ENCODE data around the gene ABCB10. TPM values are rescaled to one million over a fixed set of nuclear protein-coding genes. Genes with fewer than 3 reads are reported as not detected.
"Not testable (repeated sequence)": the region's sequence is repeated elsewhere in the genome, so short reads cannot be mapped to it uniquely, and the experiment has no call there.

Gene ABCB10
- total RNA-seq, 1 donor from 2014 or later = 9.3 TPM

- no peaks in the 10 kb centered on the region for H3K9me3 ChIP-seq (replicated peaks)
- H3K36me3 ChIP-seq = no peaks in the 10 kb centered on the region
- TF ChIP-seq CTCF (IDR thresholded peaks at IDR 0.05; ENCODE audit: borderline replicate concordance) = no peak
- no peaks in the 10 kb centered on the region for H3K27me3 ChIP-seq (ENCODE audit: low read depth)
- intact Hi-C loops (cut with micrococcal nuclease) = loop anchor here (10.0 kb wide), 1 partner anchor 58 kb away; the partner anchor contains the start of genes TAF5L and URB2
- no peak overlapping the region for H3K27ac ChIP-seq (replicated peaks)
- H3K4me3 ChIP-seq = no peak overlapping the region
- DNase-seq = no peak
- H3K4me1 ChIP-seq = peaks cover 18% of the 10 kb centered on the region
Measured at GRCh38 chr1:229567109-229567868, 8.8 kb upstream of the ABCB10 start.

- intact Hi-C loops (cut with micrococcal nuclease) = loop anchor here (10.0 kb wide), 1 partner anchor 61 kb away; the partner anchor contains the start of genes TAF5L and URB2
- TF ChIP-seq CTCF (IDR thresholded peaks at IDR 0.05; ENCODE audit: borderline replicate concordance) = no peak
- peaks cover 26% of the 10 kb centered on the region for H3K4me1 ChIP-seq
- H3K4me3 ChIP-seq = peak overlapping the region; percentile 50
- no peaks in the 10 kb centered on the region for H3K9me3 ChIP-seq (replicated peaks)
- H3K27me3 ChIP-seq (ENCODE audit: low read depth) = no peaks in the 10 kb centered on the region
- H3K36me3 ChIP-seq = no peaks in the 10 kb centered on the region
- H3K27ac ChIP-seq (replicated peaks) = peak overlapping the region; percentile 64
- no peak for DNase-seq
Measured at GRCh38 chr1:229563701-229564100, 5.2 kb upstream of the ABCB10 start.

- H3K36me3 ChIP-seq = no peaks in the 10 kb centered on the region
- no peak for TF ChIP-seq CTCF (IDR thresholded peaks at IDR 0.05; ENCODE audit: borderline replicate concordance)
- H3K9me3 ChIP-seq (replicated peaks) = no peaks in the 10 kb centered on the region
- intact Hi-C loops (cut with micrococcal nuclease) = loop anchor here (10.0 kb wide), 1 partner anchor 62 kb away; the partner anchor contains the start of genes TAF5L and URB2
- no peak overlapping the region for H3K4me3 ChIP-seq
- H3K27ac ChIP-seq (replicated peaks) = peak overlapping the region; percentile 64
- DNase-seq = no peak
- peaks cover 26% of the 10 kb centered on the region for H3K4me1 ChIP-seq
- no peaks in the 10 kb centered on the region for H3K27me3 ChIP-seq (ENCODE audit: low read depth)
Measured at GRCh38 chr1:229563241-229563640, 4.7 kb upstream of the ABCB10 start.

- intact Hi-C loops (cut with micrococcal nuclease) = loop anchor here (10.0 kb wide), 1 partner anchor 62 kb away; the partner anchor contains the start of genes TAF5L and URB2
- H3K27ac ChIP-seq (replicated peaks) = peak overlapping the region; percentile 64
Measured at GRCh38 chr1:229562686-229563085, 4.2 kb upstream of the ABCB10 start.

GRCh38 chr1:229561141-229561540, 2.6 kb upstream of the ABCB10 start:
- Histone ChIP-seq H3K9me3 (replicated peaks) (no peaks in the 10 kb centered on the region), H3K27me3 (ENCODE audit: low read depth) (no peaks in the 10 kb centered on the region), H3K36me3 (no peaks in the 10 kb centered on the region), H3K27ac (replicated peaks) (no peak overlapping the region), H3K4me1 (peaks cover 45% of the 10 kb centered on the region), H3K4me3 (no peak overlapping the region)
- intact Hi-C loops (cut with micrococcal nuclease) = loop anchor here (10.0 kb wide), 1 partner anchor 64 kb away; the partner anchor contains the start of genes TAF5L and URB2
- no peak for TF ChIP-seq CTCF (IDR thresholded peaks at IDR 0.05; ENCODE audit: borderline replicate concordance)
- no peak for DNase-seq

More at GRCh38 chr1:229562686-229563085, 4.2 kb upstream of the ABCB10 start:
- Histone ChIP-seq H3K4me1 (peaks cover 29% of the 10 kb centered on the region), H3K36me3 (no peaks in the 10 kb centered on the region), H3K4me3 (no peak overlapping the region), H3K9me3 (replicated peaks) (no peaks in the 10 kb centered on the region), H3K27me3 (ENCODE audit: low read depth) (no peaks in the 10 kb centered on the region)
- DNase-seq = no peak
- TF ChIP-seq CTCF (IDR thresholded peaks at IDR 0.05; ENCODE audit: borderline replicate concordance) = no peak

GRCh38 chr1:229560124-229560523, 1.6 kb upstream of the ABCB10 start:
- not testable (repeated sequence) for H3K27ac ChIP-seq (replicated peaks); H3K36me3 ChIP-seq; H3K9me3 ChIP-seq (replicated peaks); H3K27me3 ChIP-seq (ENCODE audit: low read depth); DNase-seq; H3K4me3 ChIP-seq
- H3K4me1 ChIP-seq = peaks cover 54% of the 10 kb centered on the region
- intact Hi-C loops (cut with micrococcal nuclease) = loop anchor here (10.0 kb wide), 1 partner anchor 65 kb away; the partner anchor contains the start of genes TAF5L and URB2

- Histone ChIP-seq H3K4me3 (peak overlapping the region; percentile 88), H3K4me1 (peaks cover 58% of the 10 kb centered on the region)
- intact Hi-C loops (cut with micrococcal nuclease) = not testable (repeated sequence)
Measured at GRCh38 chr1:229559336-229559801, 862 bp upstream of the ABCB10 start.

More at GRCh38 chr1:229559336-229559801, 862 bp upstream of the ABCB10 start:
- not testable (repeated sequence) for H3K36me3 ChIP-seq; H3K9me3 ChIP-seq (replicated peaks); H3K27me3 ChIP-seq (ENCODE audit: low read depth); DNase-seq
- H3K27ac ChIP-seq (replicated peaks) = peak overlapping the region; percentile 98
